Measurements from ENCODE around the gene RAP1GAP.
"Not testable (repeated sequence)": the region's sequence is repeated elsewhere in the genome, so short reads cannot be mapped to it uniquely, and the experiment has no call there.

RAP1GAP gene

GRCh38 chr1:21568809-21569385 lies 100.3 kb downstream of the RAP1GAP start:
- DNase-seq (ENCODE audit: low spot score), result no peak

- no peak for DNase-seq (ENCODE audit: low spot score)
Observed at GRCh38 chr1:21568006-21568746, 101.0 kb downstream of the RAP1GAP start.

- no peak for DNase-seq (ENCODE audit: low spot score)
Observed at GRCh38 chr1:21567241-21568005, 101.7 kb downstream of the RAP1GAP start.

GRCh38 chr1:21566361-21566760 lies 102.8 kb downstream of the RAP1GAP start:
- DNase-seq (ENCODE audit: low spot score), result not testable (repeated sequence)

- DNase-seq (ENCODE audit: low spot score), result no peak
Observed at GRCh38 chr1:21565285-21565684, 103.9 kb downstream of the RAP1GAP start.

- DNase-seq (ENCODE audit: low spot score), result no peak
Observed at GRCh38 chr1:21564521-21565095, 104.5 kb downstream of the RAP1GAP start.

GRCh38 chr1:21563971-21564370 lies 105.2 kb downstream of the RAP1GAP start:
- no peak for DNase-seq (ENCODE audit: low spot score)

GRCh38 chr1:21562896-21563295 lies 106.3 kb downstream of the RAP1GAP start:
- DNase-seq (ENCODE audit: low spot score), result no peak

- no peak for DNase-seq (ENCODE audit: low spot score)
Observed at GRCh38 chr1:21560916-21561638, 108.1 kb downstream of the RAP1GAP start.

- DNase-seq (ENCODE audit: low spot score), result no peak
Observed at GRCh38 chr1:21559788-21560567, 109.2 kb downstream of the RAP1GAP start.

- DNase-seq (ENCODE audit: low spot score), result no peak
Observed at GRCh38 chr1:21553116-21553926, 115.8 kb downstream of the RAP1GAP start.

- no peak for DNase-seq (ENCODE audit: low spot score)
Observed at GRCh38 chr1:21552715-21553114, 116.4 kb downstream of the RAP1GAP start.

GRCh38 chr1:21550866-21551475 lies 118.2 kb downstream of the RAP1GAP start:
- DNase-seq (ENCODE audit: low spot score), result no peak

GRCh38 chr1:21550097-21550496 lies 119.1 kb downstream of the RAP1GAP start:
- no peak for DNase-seq (ENCODE audit: low spot score)

GRCh38 chr1:21547876-21548275 lies 121.3 kb downstream of the RAP1GAP start:
- no peak for DNase-seq (ENCODE audit: low spot score)

All from iPS-NIHi11 (cell line).